SU-DHL-6 (cell line): ENCODE measurements around the gene TIPARP.

Source experiments
- H2AFZ ChIP-seq: fragments of 200-600 bp; sonication (generic); 2 replicates; pipeline ENCODE4 v1.6.1; 2014; ENCODE audit warnings: low read depth, mild to moderate bottlenecking, moderate library complexity, mixed read lengths, antibody characterized with exemption, low read length; ENCODE audit not compliant: severe bottlenecking
- H3F3A ChIP-seq: fragments of 200-600 bp; shearing (Covaris generic); 2 replicates; pipeline ENCODE4 v1.6.0; 2016; ENCODE audit warnings: antibody characterized with exemption, mild to moderate bottlenecking; ENCODE audit not compliant: insufficient read depth
- H3K27ac ChIP-seq: fragments of 200-600 bp; sonication (generic); 2 replicates; pipeline ENCODE4 v1.5.1; 2016; ENCODE audit warnings: low read depth, mild to moderate bottlenecking, low read length, moderate library complexity, mixed read lengths
- H3K27me3 ChIP-seq: fragments of 200-600 bp; sonication (generic), shearing (Covaris generic); 2 replicates; pipeline ENCODE4 v1.6.0; 2014; ENCODE audit warnings: mild to moderate bottlenecking, low read length
- H3K36me3 ChIP-seq: fragments of 200-600 bp; sonication (generic); 2 replicates; pipeline ENCODE4 v1.6.1; 2014; ENCODE audit warnings: mild to moderate bottlenecking, low read length, mixed read lengths
- H3K4me2 ChIP-seq: fragments of 300-600, 200-600 bp; shearing (Covaris generic), sonication (generic); 2 replicates; pipeline ENCODE4 v1.6.0; 2014; ENCODE audit warnings: low read length, low read depth, mild to moderate bottlenecking; ENCODE audit not compliant: poor library complexity, severe bottlenecking
- H3K4me3 ChIP-seq: fragments of 200-600 bp; sonication (generic); 2 replicates; pipeline ENCODE4 v1.5.1; 2014; ENCODE audit warnings: antibody characterized with exemption, low read length, mild to moderate bottlenecking, mixed read lengths; ENCODE audit not compliant: insufficient read depth, poor library complexity, severe bottlenecking
- H3K79me2 ChIP-seq: fragments of 200-600 bp; sonication (generic); 2 replicates; pipeline ENCODE4 v1.6.1; 2014; ENCODE audit warnings: mild to moderate bottlenecking, low read length, moderate library complexity; ENCODE audit not compliant: insufficient read depth
- H3K9ac ChIP-seq: fragments of 200-600 bp; sonication (generic); 2 replicates; pipeline ENCODE4 v1.7.0; 2014; ENCODE audit warnings: mild to moderate bottlenecking, low read length
- H3K9me2 ChIP-seq: fragments of 200-600 bp; sonication (generic); replicated peaks from 2 replicates; pipeline ENCODE4 v1.6.1; 2014; ENCODE audit warnings: low read length; ENCODE audit not compliant: insufficient read depth
- H3K9me3 ChIP-seq: fragments of 200-600 bp; sonication (generic); 2 replicates; pipeline ENCODE4 v1.6.1; 2014; ENCODE audit warnings: low read length, mixed read lengths; ENCODE audit not compliant: insufficient read depth
- H4K20me1 ChIP-seq: fragments of 200-600 bp; sonication (generic); 2 replicates; pipeline ENCODE4 v1.6.1; 2014; ENCODE audit warnings: low read depth, mild to moderate bottlenecking, antibody characterized with exemption, low read length, moderate library complexity, mixed read lengths
- EZH2phosphoT487 ChIP-seq: fragments of 200-600 bp; sonication (generic), shearing (Covaris generic); conservative IDR thresholded peaks from 2 replicates; pipeline ENCODE4 v1.6.1; 2018; ENCODE audit warnings: mild to moderate bottlenecking, antibody characterized with exemption, low read length, moderate library complexity, mixed read lengths
- TF ChIP-seq, protein P1 (sequence below): fragments of 200-600 bp; sonication (generic); IDR thresholded peaks from one replicate; pipeline ENCODE4 v1.5.1; 2017; ENCODE audit warnings: antibody characterized with exemption, mild to moderate bottlenecking, low read length, moderate library complexity; ENCODE audit not compliant: insufficient read depth, poor library complexity, severe bottlenecking

TIPARP gene

DNA sequence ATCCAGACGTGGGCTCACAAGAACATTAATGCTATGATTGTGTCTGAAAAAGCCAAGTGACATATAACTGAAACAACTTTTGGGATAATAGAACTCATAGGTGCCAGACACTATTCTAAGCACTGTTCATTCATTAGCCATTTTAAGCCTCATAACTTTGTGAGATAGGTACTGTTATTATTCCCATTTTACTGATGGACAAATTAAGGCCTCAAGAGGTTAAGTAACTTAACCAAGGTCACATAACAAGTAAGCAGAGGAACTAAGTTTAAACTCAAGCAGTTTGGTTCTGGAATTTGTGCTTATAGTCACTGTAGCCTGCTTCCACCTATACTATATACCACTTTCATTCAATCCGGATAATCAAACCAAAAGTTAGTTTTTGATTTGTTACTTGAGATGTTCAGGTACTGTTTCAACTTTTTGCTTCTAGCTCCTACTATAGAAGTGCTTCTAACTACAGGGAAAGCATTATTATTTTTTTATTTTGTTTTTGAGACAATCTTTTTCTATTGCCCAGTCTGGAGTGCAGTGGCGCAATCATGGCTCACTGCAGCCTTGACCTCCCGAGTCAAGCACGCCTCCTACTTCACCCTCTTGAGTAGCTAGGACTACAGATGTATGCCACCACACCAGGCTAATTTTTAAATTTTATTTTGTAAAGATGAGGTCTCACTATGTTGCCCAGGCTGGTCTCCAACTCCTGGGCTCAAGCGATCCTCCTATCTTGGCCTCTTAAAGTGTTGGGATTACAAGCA lies 41.9 kb downstream of the TIPARP start:
- no peak overlapping the region for H3K27ac ChIP-seq
- no peaks in the 10 kb centered on the region for H4K20me1 ChIP-seq
- H3K9ac ChIP-seq: no peak overlapping the region
- no peak overlapping the region for H2AFZ ChIP-seq
- no peaks in the 10 kb centered on the region for H3K9me2 ChIP-seq
- H3K79me2 ChIP-seq: no peaks in the 10 kb centered on the region
- peaks cover 4% of the 10 kb centered on the region; the same call in 1 of the 2 replicates for H3K36me3 ChIP-seq
- no peak overlapping the region for H3K4me3 ChIP-seq
- H3K9me3 ChIP-seq: no peaks in the 10 kb centered on the region
- peaks cover 6% of the 10 kb centered on the region; the same call in 1 of the 2 replicates for H3F3A ChIP-seq
- TF ChIP-seq, protein P1, sequence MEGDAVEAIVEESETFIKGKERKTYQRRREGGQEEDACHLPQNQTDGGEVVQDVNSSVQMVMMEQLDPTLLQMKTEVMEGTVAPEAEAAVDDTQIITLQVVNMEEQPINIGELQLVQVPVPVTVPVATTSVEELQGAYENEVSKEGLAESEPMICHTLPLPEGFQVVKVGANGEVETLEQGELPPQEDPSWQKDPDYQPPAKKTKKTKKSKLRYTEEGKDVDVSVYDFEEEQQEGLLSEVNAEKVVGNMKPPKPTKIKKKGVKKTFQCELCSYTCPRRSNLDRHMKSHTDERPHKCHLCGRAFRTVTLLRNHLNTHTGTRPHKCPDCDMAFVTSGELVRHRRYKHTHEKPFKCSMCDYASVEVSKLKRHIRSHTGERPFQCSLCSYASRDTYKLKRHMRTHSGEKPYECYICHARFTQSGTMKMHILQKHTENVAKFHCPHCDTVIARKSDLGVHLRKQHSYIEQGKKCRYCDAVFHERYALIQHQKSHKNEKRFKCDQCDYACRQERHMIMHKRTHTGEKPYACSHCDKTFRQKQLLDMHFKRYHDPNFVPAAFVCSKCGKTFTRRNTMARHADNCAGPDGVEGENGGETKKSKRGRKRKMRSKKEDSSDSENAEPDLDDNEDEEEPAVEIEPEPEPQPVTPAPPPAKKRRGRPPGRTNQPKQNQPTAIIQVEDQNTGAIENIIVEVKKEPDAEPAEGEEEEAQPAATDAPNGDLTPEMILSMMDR: no peak
- H3K27me3 ChIP-seq: no peaks in the 10 kb centered on the region
- no peak overlapping the region for H3K4me2 ChIP-seq

DNA sequence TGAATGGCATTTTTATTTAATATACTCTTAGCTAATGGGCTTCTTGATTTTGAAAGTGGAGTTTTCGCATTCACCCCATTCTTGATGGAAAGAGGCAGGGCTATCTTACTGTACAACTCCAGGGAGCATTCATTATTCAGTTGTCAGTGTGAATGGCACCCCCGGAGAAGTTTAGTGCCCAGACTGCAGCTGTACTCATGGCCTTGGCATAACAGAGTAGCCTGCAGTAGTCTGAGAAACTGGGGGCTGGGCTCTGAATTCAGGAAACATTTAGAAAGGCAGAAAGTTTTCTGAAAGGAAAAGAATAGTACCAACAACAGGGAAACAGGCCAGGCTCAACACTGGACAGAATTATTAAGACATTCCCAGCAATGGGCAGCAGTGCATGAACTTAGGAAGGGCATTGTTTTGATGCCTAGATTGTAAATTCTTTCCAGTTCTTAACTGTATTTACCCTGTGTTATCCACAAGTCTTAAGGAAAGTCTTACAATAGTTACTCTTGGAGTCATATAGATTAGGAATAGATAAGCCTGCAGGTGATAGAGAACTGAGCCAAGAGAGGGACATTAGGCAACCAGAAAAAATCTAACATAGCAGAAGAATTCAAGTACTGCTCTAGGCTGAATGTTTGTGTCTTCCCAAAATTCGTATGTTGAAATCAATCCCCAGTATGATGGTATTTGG lies 44.4 kb downstream of the TIPARP start:
- H3K79me2 ChIP-seq: no peaks in the 10 kb centered on the region
- H4K20me1 ChIP-seq: no peaks in the 10 kb centered on the region
- H3K4me3 ChIP-seq: no peak overlapping the region
- no peak overlapping the region for H3K9ac ChIP-seq
- H3K9me3 ChIP-seq: no peaks in the 10 kb centered on the region
- no peak overlapping the region for H2AFZ ChIP-seq
- H3K4me2 ChIP-seq: no peak overlapping the region
- TF ChIP-seq, protein P1: no peak
- no peak for TF ChIP-seq EZH2phosphoT487
- H3K27me3 ChIP-seq: no peaks in the 10 kb centered on the region
- H3K36me3 ChIP-seq: peaks cover 4% of the 10 kb centered on the region; the same call in 1 of the 2 replicates
- no peaks in the 10 kb centered on the region for H3K9me2 ChIP-seq
- H3K27ac ChIP-seq: no peak overlapping the region
- peaks cover 6% of the 10 kb centered on the region; the same call in 1 of the 2 replicates for H3F3A ChIP-seq

GRCh38 chr3:156720826-156721225 lies 46.4 kb downstream of the TIPARP start:
- Histone ChIP-seq H3K79me2 (no peaks in the 10 kb centered on the region), H2AFZ (no peak overlapping the region), H3K4me2 (no peak overlapping the region), H3K9ac (no peak overlapping the region), H3K36me3 (peaks cover 4% of the 10 kb centered on the region; the same call in 1 of the 2 replicates), H4K20me1 (no peaks in the 10 kb centered on the region), H3K27me3 (no peaks in the 10 kb centered on the region), H3K27ac (no peak overlapping the region), H3K4me3 (no peak overlapping the region), H3F3A (peaks cover 6% of the 10 kb centered on the region; the same call in 1 of the 2 replicates), H3K9me3 (no peaks in the 10 kb centered on the region), H3K9me2 (no peaks in the 10 kb centered on the region)
- TF ChIP-seq EZH2phosphoT487: no peak
- TF ChIP-seq, protein P1: no peak
